GM19240 (cell line): ENCODE measurements around the gene YJEFN3.

Experiments
- DNase-seq: peaks from one replicate; pipeline ENCODE4 v3.0.0; 2011; ENCODE audit warnings: low spot score; ENCODE audit not compliant: insufficient read length

The YJEFN3 gene

DNA sequence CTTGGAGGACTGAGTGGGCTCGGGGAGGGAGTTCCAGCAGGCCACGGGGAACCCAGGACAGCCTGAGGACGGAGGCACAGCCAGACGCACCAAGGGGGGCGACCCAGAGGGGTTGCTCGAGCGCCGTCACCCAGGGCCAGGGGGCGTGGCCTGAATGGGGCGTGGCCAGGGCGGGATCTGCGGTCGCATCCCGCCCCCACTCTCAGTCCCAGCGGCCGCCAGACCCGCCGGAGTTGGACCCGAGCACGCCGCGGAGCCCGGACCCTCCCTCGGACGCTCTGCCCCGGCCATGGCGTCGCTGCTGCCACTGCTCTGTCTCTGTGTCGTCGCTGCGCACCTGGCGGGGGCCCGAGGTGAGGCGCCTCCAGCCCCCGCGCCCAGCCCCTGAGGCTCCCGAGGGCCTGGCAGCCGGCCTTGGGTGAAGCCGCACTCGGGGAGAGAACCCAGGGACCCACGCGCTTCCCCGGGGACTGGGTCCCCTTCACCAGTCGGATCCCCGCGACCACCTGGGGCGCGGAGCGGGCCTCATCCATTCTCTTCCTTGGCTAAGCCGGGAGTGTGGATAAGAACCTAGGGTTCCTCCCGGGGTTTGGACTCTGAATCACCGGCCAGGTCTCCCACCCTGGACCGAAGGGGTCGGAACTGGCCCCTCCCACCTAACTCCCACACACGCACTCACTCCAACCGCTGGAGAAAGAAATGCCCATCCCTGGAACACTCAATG is 9.5 kb downstream of the YJEFN3 start, which contains the start of gene CILP2:
TSS of gene CILP2 (plus strand) at position 205 of the 724 bp plus-strand sequence. CDS start at position 290, 85 bp downstream.
- no peak for DNase-seq

DNA sequence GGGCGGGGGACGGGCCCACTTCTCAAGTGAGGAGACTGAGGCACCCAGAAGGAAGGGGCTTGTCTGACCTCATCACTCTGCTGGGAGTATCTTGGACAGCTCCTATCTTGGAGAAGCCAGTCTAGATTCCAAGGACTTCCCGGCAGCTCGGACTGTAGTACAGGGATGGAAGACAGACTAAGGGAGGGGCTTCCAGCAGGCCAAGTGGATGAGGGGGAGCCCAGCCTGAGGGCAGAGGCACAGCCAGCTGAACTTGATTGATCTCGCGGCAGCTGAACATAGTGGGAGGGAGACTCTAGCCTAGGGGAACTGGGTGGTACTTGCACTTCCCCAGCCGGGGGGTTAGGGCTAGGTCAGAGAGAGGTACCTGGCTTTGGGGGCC is 10.1 kb downstream of the YJEFN3 start:
- no peak for DNase-seq

DNA sequence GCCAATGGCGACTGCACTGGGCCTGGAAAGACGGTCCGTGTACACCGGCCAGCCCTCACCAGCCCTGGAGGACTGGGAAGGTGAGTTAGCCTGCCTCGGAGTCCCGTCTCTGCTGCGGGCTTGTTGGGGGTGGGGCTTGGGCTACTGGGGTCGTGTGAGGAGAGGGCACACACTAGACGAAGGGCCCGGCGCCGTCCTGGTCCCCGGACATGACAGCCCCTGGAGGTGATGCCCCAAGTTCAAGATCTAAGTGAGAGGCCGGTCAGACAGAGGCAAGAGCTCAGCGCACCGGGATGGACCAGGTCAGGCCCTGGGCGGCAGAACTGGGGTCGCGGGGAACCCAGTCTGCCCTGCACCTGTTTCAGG is 11.0 kb downstream of the YJEFN3 start:
- no peak for DNase-seq

DNA sequence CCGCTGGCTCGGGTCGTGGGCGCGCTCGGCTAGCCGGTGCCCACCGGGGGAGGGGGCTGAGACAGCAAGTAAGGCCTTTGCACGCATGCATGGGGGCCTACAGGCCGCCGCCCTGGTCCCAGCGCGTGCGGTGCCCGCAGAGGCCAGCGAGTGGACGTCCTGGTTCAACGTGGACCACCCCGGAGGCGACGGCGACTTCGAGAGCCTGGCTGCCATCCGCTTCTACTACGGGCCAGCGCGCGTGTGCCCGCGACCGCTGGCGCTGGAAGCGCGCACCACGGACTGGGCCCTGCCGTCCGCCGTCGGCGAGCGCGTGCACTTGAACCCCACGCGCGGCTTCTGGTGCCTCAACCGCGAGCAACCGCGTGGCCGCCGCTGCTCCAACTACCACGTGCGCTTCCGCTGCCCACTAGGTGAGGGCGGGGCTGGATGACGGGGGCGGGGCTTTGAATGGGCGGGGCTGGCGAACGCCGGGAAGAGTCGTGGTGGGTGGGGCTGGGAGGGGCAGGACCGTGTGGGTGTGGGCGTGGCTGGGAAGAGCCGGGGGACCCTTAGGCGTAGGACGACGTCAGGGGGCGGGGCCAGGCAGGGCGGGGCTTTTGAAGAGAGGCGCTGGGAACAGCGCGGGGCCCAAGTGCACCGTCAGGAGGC is 11.5 kb downstream of the YJEFN3 start:
- no peak for DNase-seq

DNA sequence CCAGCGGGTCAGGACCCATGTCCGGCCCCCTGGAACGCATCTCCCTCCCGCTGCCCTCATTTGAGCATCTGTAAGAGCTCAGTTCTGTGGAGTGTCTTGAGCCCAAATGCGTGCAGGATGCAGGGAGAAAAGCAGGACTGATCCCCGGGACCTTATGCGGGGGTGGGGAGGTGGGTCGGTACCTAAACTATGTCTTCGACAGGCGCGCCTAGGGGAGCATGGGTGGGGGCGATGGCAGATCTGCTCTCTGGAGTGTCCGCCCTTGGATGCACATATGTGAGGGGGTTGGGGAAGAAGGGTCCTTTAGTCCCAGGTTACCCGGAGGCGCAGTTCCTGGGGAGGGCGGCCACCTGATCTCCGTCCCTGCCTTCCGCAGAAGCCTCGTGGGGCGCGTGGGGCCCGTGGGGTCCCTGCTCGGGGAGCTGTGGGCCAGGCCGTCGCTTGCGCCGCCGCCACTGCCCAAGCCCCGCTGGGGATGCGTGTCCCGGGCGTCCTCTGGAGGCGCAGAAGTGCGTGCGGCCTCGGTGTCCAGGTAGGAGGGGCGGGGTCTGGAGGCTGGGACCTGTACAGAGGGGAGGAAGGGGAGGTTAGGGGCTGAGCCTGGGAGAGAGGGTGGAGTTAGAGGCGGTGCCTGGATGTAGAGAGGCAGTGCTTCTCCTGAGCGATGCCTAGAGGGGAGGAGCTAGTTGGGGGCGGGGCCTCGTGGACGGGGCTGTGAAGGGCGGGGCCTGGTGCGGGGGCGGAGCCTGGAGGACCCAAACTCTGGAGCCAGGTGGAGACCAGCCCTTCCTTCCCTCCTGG is 12.2 kb downstream of the YJEFN3 start:
- peak; percentile 69 for DNase-seq

DNA sequence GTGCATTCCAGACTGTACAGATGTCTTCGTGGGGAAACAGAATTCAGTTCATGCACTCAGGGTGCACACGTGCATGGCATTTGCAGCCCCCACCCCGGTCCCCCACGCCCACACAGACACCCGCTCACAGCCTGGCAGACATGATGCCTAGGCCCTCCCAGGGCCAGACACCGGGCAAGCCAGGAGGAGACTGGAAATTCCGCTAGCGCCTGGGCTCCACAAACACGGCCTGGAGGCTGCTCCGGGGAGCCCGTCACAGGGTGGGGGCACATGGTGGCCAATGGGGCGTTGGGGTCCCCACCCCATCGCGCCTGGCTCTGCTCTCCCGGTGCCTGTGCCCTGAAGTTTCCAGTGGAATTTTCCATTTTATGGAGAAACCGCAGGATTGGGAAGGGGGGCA is 12.9 kb downstream of the YJEFN3 start:
- no peak for DNase-seq

DNA sequence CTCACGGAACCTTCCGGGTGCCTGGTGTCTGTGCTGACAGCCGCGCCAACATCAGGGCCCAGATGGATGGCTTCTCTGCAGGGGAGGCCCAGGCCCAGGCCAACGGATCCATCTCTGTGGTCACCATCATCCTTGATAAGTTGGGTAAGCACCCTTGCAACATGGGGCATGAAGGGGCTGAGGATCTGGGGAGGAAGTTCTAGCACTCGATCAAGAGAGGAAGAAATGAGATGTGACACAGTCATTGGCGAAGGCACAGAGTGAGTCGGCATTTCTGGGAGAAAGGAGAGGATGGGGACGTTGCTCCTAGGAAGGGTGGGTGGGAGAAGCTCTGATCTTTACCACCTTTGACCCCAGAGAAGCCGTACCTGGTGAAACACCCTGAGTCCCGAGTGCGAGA is 13.8 kb downstream of the YJEFN3 start:
- no peak for DNase-seq

DNA sequence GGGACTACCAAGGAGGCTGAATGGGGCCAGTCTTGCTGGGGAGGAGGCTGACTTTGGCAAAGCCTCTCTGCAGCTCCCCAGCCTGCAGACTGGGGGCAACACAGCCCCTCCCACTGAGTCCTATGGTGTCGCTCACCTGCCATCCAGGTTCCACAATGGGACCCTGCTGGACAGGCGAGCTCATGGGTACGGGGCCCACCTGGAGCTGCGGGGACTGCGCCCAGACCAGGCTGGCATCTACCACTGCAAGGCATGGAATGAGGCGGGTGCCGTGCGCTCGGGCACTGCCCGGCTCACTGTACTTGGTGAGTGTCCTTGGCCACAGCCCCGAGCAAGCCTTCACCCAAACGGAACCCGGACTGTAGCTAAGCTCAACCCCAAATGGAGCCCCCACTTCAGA is 14.4 kb downstream of the YJEFN3 start:
- no peak for DNase-seq

DNA sequence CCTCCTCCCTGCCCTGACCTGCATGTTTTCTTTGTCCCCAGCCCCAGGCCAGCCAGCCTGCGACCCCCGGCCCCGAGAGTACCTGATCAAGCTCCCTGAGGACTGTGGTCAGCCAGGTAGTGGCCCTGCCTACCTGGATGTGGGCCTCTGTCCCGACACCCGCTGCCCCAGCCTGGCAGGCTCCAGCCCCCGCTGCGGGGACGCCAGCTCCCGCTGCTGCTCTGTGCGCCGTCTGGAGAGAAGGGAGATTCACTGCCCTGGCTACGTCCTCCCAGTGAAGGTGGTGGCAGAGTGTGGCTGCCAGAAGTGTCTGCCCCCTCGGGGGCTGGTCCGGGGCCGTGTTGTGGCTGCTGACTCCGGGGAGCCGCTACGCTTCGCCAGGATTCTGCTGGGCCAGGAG is 14.9 kb downstream of the YJEFN3 start:
- DNase-seq = no peak

DNA sequence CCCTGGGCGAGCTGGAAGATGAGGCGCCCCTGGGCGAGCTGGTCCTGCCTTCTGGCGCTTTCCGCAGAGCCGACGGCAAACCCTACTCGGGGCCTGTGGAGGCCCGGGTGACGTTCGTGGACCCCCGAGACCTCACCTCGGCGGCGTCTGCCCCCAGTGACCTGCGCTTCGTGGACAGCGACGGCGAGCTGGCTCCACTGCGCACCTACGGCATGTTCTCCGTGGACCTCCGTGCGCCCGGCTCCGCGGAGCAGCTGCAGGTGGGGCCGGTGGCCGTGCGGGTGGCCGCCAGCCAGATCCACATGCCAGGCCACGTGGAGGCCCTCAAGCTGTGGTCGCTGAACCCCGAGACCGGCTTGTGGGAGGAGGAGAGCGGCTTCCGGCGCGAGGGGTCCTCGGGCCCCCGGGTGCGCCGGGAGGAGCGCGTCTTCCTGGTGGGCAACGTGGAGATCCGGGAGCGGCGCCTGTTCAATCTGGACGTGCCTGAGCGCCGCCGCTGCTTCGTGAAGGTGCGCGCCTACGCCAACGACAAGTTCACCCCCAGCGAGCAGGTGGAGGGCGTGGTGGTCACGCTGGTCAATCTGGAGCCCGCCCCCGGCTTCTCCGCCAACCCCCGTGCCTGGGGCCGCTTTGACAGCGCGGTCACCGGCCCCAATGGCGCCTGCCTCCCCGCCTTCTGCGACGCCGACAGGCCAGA is 15.7 kb downstream of the YJEFN3 start:
- no peak for DNase-seq

DNA sequence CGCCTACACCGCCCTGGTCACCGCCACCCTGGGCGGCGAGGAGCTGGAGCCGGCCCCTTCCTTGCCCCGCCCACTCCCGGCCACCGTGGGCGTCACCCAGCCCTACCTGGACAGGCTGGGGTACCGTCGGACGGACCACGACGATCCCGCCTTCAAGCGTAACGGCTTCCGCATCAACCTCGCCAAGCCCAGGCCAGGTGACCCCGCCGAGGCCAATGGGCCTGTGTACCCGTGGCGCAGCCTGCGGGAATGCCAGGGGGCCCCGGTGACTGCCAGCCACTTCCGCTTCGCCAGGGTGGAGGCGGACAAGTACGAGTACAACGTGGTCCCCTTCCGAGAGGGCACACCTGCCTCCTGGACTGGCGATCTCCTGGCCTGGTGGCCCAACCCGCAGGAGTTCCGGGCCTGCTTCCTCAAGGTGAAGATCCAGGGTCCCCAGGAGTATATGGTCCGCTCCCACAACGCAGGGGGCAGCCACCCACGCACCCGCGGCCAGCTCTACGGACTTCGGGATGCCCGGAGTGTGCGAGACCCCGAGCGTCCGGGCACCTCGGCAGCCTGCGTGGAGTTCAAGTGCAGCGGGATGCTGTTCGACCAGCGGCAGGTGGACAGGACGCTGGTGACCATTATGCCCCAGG is 16.4 kb downstream of the YJEFN3 start:
- DNase-seq = no peak

DNA sequence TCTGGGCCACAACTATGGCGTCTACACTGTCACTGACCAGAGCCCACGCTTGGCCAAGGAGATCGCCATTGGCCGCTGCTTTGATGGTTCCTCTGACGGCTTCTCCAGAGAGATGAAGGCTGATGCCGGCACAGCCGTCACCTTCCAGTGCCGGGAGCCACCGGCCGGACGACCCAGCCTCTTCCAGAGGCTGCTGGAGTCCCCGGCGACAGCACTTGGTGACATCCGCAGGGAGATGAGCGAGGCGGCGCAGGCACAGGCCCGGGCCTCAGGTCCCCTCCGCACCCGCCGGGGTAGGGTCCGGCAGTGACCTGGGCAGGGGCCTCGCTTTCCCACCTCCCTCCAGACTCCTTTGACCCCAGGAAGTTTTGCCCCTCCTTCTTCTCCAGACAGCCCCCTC is 17.0 kb downstream of the YJEFN3 start:
- no peak for DNase-seq

DNA sequence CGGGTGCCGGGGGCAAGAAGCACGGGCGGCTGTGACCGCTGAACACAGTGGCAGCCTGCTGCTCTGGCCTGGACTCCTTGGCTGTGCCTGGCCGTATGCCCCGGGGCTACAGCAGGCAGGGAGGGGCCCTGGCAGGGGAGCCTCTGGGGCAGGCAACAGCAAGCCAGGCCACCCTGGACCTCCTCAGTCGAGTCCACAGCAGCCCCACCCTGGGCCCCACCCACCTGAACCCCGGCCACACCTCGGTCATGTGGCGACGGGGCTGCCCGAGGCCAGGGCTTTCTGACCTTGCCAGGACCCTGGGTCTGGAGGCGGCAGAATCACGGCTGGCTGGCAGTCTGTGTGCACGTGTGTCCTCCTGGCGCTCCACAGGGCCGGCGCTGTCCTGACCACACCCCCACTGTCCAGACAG is 18.0 kb downstream of the YJEFN3 start:
- DNase-seq = no peak

DNA sequence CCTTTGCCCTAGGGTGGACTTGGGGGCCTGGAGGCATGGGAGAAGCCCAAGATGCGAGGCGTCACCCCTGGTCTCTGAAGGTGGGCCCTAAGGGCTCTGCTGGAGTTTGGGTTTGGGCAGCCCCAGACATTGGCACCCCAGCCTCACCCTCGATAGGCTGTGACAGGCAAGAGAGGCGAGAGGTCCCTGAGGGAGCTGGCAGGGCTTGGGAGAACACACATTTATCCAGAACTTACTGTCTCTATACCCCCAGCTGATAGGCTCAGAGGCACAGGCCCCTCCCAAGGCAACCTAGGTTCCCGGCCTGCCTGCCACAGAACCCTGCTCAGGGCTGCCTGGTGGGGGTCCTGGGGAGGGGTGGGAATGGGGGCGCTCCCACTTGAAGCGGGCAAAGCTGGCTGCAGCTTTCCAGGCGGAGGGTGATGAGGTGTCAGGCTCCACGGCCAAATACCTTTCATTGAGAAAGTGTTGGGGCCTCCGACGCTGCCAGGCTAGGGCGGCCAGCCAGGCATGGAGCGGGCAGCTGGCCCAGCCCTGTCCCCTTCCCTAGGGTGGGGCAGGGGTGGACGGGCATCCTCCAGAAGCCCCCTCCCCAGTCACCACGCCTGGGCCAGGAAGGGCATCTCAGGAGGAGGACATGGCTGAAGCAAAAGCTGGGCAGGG is 19.1 kb downstream of the YJEFN3 start:
- DNase-seq = no peak

DNA sequence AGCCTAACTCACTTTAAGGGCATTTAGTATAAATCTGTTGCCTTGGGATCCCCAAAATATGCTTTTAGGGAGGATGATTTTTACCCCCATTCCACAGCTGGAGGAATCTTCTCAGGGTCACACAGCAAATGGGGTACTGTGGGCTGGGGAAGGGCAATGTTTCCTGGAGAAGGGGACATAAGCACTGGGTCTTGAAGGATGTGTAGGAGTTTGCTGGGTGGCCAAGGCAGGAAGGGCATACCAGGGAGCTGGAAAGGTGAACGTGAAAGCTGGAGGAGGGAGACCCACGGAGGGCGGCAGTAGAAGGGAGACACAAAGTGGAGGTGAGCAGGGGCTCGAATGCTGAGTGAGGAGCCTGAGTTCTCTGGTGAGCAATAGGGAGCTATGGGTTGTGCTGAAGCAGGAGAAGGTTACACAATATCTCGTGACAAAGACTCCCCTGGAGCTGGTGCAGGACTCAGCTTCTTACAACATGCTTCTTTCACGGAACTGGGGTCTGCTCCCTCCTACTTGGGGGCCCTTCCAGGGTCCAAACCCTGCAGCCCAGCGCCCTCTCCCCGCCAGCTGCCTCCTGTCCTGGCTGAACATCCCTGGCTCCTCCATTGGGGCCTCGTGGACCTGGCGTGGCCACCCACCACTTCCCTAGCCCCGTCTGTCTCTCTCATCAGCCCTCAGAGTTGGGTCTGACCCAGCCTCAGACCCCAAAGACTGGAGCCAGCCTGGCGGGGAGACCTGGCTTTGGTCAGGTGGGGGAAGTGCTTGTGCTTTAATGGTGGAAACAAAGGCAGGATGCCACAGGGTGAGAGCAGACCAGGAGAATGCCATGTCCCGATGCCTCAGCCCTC is 20.4 kb downstream of the YJEFN3 start:
- no peak for DNase-seq

DNA sequence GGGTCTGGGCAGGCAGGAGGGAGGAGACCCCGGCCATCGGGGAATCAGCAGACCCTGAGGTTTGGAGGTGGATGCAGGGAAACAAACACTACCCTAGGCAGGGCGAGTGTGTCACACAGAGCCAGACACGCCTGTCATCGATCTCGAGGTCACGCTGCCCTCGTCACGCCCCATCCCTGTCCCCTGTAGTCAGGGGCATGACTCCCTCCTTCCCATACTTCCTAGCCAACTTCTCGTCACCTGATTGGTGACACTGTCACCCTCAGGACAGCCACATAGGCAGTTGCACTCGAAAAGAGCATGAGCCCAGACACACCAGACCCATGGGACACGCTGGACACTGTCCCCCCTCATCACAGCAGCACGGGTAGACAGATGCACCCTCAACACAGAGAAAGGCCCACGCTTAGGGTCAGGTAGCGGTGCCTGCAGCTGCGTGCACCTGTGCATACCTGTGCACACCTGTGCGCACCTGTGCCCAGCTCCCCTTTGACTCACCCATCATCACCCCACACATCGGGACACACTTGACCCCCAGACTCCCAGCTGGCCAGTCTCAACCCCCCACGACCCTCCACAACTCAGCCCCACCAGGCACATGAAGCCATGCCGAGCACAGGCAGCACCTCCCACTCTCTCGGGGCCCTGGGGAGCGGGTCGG is 21.2 kb downstream of the YJEFN3 start:
- DNase-seq = no peak

DNA sequence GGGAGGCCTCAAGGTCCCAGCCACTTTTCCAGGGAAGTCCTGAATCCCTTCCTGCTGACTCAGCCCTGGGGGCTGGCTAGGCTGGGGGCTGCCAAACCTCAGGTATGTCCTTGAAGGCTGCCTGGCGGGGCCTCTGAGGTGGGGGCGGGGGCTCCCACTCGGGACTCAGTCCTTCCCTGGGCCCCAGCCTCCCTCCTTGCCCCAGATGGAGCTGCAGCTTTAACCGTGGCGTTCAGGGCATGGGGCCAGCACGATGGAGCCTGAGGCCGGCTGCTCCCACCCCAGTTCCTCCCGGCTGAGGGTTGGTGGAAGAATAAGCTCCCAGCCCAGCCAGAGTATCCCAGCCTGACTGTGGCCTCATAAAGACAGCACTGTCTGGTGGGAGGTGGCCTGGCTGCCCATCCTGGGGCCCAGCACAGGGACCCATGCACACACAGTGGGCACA is 21.8 kb downstream of the YJEFN3 start:
- DNase-seq = no peak

DNA sequence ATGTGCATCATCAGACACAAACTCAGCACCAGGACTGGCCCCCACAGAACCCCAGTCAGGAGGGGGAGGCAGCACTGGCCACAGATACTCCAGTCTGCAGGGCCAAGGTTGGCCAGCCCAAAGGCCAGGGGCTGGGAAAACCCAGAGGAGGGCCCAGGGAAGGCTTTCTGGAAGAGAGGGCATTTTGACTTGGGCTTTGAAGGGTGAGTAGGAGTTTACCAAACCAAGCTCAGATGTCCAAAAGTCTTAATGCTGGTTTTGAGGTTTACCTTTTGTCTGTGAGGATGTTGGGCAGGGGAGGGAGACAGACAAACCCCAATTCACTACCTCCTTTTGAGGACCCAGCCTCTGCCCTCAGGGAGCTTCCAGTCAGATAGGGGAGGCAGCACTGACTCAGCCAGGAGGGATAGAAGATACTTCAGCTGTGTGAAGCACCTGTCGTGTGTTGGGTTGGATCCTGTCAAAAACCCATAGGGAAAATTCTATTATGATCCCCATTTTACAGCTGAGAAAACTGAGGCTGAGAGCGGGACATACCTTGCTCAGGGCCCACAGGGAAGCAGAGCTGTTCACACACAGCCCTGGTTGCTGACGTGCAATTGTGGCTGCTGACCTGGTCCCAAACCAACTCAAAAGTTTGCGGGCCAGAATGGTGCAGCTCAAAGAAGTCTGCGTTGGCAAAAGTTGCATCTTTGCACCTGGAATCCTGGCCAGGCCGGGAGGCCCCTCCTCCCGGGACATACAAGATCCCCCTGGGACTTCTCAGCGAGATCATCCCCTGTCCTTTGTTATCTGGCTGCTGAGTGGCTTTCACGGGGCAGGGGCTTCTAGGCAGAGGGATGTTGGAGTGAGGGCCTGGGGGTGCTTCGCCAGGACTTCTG is 22.5 kb downstream of the YJEFN3 start:
- DNase-seq = no peak
